Mucosa of gallbladder (tissue), 1 donor: ENCODE measurements around the gene CEP89. TPM values are rescaled to one million over a fixed set of nuclear protein-coding genes. Genes with fewer than 3 reads are reported as not detected.
"Not testable (repeated sequence)": the region's sequence is repeated elsewhere in the genome, so short reads cannot be mapped to it uniquely, and the experiment has no call there.

Experiments
- DNase-seq: peaks from one replicate; pipeline ENCODE4 v3.0.0-alpha.2; 2020; ENCODE audit warnings: low spot score
- total RNA-seq: library from RNA; stranded (reverse); gene quantifications from one replicate; pipeline ENCODE4 v1.2.1, GENCODE V29; 2021
- donor health status: DM: no; HTN: no; CAD: no.

Gene CEP89
- 19.8 TPM for total RNA-seq

DNA sequence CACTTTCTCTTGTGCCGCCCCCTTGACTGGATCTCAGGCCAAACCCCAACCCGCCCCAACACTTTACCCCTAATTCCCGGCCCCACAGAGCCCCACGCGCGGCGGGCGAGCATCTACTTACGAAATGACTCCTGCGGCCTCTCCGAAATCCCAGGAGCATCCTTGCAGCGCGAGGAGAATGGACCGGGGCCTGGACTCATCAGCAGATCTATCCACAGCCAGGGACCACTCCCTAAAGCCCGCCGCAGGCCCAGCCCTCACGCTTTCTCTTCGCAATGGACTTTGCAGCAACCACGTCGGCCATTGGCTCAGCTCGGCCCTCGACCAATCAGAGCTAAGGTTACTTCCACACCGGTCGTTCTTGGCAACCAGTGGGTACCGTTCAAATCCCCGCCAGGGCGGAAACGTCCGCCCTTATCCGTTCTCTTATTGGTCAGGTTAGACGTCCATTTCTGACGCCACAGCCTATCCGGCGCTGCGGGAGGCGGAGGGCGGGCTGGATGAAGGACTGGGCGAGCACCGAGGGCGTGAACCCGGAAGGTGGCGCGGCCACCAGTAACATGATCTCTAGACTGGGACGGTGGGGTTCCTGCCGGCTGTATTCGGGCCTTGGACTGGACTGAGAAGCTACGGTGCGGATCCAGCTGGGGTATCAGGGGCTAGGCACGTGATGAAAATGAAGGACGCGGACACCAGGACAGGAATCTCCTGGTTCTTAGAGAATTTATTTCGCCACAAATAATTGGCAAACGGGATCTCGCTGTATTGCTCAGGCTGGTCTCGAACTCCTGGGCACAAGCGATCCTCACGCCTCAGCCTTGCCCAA lies at the start of gene CEP89, which contains the start of gene FAAP24:
CEP89 (minus strand) TSS at position 244 of the 826 bp plus-strand sequence; CDS start at position 160, 84 bp downstream.
FAAP24 (plus strand) TSS at position 528 of the 826 bp plus-strand sequence. CDS start 955 bp downstream, outside the sequence.
- DNase-seq: peak; percentile 100

DNA sequence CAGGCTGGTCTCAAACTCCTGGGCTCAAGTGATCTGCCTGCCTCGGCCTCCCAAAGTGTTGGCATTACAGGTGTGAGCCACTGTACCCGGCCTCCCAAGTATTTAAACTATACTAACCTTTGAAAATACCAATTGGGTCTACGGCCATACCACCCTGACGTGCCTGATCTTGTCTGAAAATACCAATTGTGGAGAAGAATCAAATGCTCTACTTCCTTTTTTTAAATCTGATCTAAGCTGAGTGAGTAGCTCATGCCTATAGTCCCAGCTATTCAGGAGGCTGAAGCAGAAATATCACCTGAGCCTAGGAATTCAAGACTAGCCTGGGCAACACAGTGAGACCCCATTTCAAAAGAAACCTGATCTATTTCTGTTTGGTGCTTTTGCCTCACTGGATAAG lies 39.1 kb upstream of the CEP89 start:
- DNase-seq: not testable (repeated sequence)

GRCh38 chr19:33008738-33009137 lies 37.0 kb upstream of the CEP89 start:
- no peak for DNase-seq

DNA sequence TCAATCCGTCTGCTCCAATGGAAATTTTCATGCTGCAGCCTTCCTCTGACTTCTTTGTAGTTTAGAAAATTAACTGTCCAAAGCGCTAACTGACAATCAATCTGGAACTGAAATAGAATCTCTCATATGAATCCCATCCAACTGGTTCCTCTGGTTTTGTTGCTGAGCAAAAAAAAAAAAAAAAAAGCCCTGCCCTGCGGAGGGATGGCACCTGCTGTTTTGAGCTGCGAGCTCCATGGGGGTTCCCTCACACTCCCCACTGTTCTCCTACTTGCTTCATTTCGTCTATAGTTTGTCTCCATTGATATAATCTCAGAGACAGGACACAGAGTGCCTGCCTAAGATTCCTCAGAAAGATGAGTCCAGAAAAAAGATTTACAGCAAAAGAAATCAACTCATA lies 33.7 kb upstream of the CEP89 start:
- no peak for DNase-seq

DNA sequence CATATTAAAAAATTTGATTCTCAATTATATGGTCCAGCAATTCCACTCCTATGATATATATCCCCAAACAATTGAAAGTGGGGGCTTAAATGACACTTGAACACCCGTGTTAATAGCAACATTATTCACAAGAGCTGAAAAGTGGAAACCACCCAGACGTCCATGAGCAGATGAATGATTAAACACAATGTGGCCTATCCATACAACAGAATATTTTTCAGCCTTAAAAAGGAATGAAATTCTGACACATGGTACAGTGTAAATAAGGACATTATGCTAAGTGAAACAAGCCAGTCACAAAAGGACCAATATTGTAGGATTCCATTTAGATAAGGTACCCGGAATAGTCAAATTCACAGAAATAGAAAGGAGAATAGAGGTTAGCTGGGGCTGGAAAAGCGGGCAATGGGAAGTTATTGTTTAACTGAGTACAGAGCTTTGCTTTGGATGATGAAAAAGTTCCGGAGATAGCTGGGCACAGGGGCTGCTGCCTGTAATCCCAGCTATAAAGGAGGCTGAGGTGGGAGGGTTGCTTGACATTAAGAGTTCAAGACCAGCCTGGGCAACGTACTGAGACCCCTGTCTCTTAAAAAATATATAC lies 31.8 kb upstream of the CEP89 start:
- DNase-seq: not testable (repeated sequence)

DNA sequence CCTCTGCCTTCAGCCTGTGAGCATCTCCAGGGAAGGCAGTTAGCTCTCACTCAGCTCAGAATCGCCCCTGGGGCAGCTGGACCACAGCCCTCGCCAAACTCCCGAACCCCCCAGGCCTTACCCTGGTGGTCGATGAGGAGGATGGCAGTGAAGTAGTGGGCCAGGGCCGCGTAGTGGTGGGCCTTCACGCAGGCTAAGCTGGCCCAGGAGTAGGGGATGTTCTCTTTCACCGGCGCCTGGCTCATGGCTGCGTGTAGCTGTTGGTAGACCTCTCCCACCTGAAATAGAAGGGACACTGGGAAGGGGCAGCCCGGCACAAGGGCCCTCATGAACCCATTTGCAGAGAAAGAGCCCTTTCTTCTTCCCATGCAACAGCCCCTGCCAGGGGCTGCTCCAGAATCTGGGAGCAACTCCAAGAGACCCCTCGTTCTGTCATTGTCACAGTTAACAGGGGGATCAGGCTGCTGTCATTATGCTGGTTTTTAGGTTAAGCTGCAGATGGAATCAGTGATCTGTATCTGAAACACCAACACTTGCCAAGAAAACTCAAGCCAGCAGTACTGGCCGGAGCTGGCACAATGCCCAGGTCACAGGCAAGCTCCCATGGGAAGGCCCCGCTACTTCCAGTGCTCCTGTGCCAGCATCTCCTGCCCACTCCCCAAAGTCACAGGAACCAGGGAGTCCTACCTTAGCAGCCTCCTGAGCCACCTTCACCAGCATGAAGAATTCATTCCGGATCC lies 30.5 kb upstream of the CEP89 start:
- not testable (repeated sequence) for DNase-seq

DNA sequence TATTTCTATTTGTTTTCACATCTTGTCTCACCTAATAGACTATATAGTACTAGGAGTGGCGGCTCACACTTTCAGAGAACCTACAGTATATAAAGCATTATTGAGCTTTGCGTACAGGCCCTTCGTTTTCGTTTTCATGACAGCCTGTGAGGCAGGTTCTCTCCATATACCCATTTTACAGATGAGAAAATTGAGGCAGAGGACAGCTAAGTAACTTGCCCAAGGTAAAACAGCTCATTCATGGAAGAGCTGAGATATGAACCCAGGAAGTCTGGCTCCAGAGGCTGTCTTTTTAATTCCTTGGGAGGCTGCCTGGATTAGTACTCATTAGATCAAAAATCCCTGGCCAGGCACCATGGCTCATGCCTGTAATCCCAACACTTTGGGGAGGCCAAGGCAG lies 29.2 kb upstream of the CEP89 start:
- no peak for DNase-seq

DNA sequence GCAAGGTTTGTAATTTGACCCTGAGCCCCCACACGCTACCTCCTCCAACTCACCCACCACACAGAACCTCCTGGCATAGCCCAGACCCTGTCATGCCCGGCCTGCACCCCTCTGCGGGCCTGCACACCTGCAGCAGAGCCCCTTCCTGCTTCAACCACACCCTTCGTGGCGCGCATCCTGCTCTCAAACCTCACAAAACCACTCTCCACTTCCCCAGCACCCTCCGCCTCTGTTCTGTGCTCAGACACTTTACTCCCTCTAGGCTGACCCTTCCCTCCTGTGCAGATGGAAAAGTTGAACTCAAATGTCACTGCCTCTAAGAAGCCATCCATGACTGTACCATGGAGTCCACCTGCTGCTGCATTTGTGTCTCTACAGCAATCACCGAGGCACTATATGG lies 28.8 kb upstream of the CEP89 start:
- DNase-seq: no peak

DNA sequence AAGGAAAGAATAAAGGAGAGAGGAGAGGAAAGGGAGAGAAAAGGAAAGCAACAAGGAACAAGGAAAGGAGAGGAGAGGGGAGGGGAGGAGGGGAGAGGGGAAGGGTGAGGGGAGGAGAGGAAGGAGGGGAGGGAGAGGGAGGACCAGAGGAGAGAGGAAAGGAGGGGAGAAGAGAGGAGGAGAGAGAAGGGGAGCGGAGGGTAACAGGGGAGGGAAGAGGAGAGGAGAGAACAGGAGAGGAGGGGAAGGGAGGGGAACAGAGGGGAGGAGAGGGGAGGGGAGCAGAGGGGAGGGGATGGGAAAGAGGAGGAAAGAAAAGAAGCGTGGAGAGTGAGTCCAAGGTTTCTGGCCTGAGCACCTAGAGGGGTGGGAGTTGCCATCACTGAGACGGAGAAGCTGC lies 27.0 kb upstream of the CEP89 start:
- no peak for DNase-seq

DNA sequence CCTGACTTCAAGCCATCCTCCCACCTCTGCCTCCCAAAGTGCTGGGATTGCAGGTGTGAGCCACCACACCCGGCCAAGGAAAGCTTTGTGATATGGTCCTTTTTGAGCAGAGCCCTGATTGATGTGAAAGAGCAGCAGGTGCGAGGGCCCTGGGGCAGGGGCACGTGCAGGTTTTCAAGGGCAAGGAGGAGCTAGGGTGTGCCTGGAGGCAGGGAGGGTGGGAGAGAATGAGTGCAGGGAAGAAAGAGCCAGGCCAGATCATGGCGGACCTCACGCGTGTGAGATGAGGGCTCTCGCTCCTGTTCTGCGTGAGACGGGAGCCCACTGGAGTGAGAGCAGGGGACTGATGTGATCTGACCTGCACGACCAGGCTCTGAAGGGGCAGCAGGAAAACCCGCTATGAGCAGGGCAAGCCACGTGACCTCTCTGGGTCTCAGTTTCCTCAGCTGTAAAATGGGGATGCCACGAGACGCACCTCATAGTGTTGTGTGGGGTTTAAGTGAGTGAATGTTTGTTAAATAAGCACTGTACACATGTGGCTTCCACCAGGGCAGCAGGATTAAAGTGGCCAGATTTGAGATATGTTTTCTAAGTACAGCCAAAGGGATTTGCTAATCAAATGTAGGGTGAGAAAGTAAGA lies 26.1 kb upstream of the CEP89 start:
- no peak for DNase-seq

GRCh38 chr19:32997061-32997464 lies 25.3 kb upstream of the CEP89 start:
- not testable (repeated sequence) for DNase-seq

- not testable (repeated sequence) for DNase-seq
These were observed 24.2 kb upstream of the CEP89 start for GRCh38 chr19:32995966-32996365.

DNA sequence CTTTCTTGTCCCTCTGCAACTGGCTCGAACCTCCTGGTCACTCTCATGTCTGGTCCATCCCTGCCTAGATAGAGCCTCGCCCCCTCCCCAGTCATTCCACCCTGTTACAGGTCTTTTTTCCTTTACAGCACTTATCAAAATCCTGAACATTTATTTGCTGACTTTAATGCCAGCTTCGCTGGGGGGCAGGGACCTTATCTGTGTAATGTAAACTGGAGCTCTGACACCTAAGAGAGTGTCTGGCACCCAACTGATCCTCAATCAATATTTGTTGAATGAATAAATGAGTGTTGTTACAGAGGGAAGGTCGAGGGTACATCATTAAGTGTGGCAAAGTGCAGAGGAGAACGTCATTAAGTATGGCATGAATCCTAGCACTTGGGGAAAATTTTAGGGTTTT lies 17.0 kb upstream of the CEP89 start:
- peak; percentile 20 for DNase-seq

DNA sequence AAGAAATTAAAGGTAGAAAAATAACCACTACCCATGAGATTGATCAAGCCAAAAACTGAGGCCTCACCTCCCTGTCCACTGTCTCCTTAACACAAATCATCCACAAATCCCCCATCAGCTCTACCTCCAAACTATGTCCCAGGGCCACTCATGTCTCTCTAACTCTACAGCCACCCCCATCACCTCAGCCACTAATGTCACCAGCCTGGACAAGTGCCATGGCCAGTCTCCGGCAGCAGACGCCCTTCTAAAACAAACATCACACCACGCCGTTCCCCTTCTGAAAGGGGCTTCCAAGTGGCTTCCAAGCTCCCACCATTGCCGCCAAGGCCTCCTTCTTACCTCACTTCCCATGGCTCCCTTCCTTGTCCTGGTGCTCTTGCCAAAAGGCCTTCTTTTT lies 16.5 kb upstream of the CEP89 start:
- DNase-seq: not testable (repeated sequence)

- DNase-seq: not testable (repeated sequence)
These were observed 10.7 kb upstream of the CEP89 start for GRCh38 chr19:32982488-32982887.

DNA sequence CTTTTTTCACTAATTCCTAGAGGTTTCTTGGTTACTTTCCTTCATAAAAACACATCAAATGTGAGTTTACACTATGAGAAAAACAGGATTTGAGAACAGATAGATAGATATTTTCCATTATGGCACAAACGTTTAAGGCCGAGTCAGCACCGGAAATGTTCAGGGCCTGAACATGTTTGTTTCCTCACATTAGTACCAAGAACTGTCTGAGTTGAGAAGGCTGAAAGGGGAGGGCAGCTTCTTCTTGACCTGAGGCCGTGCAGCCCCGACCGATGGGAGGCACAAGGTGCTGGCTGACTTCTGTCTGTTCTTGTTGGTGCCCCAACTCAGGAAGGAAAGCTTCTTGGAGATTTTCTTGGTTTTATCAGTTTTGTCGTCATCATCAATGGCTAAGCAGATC lies 8.0 kb upstream of the CEP89 start:
- not testable (repeated sequence) for DNase-seq

GRCh38 chr19:32977813-32978212 lies 6.1 kb upstream of the CEP89 start:
- not testable (repeated sequence) for DNase-seq

DNA sequence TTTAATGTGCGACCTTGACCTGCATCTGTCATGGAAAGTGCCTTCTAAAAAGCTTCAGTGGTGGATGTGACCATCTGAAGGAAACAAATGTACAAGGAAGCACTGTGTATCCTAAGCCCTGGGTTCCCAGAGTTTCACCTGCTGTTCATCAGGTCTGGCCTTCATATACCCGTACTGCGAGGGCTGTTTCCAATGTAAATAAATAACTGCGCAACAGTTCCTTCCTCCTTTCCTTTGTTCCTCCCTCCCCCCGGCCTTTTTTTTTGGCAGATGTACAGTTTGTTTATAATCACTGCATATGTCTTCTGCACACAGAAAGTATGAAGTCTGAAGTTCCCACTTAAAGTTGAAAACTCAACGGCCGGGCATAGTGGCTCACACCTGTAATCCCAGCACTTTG lies 5.5 kb upstream of the CEP89 start:
- peak; percentile 53 for DNase-seq

DNA sequence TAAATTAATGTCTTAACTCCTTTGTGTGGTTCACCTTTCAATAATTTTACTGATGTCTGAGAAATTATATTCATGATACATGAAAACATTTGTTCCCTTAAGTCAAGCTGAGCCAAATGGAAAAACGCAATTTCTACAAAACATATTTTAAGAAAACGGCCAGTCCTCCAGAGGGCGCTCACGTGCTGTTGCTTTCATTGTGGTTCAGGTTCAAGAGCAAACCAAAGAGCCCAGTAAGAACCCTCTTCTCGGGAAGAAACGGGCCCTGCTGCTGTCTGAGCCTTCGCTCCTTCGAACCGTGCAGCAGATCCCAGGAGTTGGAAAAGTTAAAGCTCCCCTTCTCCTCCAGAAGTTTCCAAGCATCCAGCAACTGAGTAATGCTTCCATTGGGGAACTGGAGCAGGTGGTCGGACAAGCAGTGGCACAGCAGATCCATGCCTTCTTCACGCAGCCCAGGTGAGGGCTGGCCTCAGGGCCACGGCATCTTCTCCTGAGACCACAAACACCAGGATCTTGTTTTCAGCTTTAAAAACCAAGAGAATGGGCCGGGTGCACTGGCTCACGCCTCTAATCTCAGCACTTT lies 4.6 kb upstream of the CEP89 start:
- DNase-seq: peak; percentile 71

GRCh38 chr19:32971012-32971595 lies 654 bp downstream of the CEP89 start:
- no peak for DNase-seq

- no peak for DNase-seq
These were observed 2.2 kb downstream of the CEP89 start for GRCh38 chr19:32969549-32969948.
